Bronchial epithelial cell (primary cell): ENCODE measurements around the gene GTSF1L. TPM values are rescaled to one million over a fixed set of nuclear protein-coding genes. Genes with fewer than 3 reads are reported as not detected.

ENCODE experiments used
- DNase-seq: peaks from one replicate; pipeline ENCODE4 v3.0.0-alpha.2; 2010; ENCODE audit warnings: low read depth
- FAIRE-seq: peaks from 2 replicates; lab custom pipeline; 2011; peaks lifted over from hg19 to GRCh38; lab: Jason Lieb, UNC
- H3K27me3 ChIP-seq: 2 replicates; pipeline ENCODE4 v1.5.1; 2011; ENCODE audit warnings: low read length; ENCODE audit not compliant: control insufficient read depth, insufficient read depth
- H3K36me3 ChIP-seq: 2 replicates; pipeline ENCODE4 v1.5.1; 2011; ENCODE audit warnings: low read length; ENCODE audit not compliant: control insufficient read depth, insufficient read depth
- H3K4me3 ChIP-seq: 2 replicates; pipeline ENCODE4 v1.5.1; 2011; ENCODE audit warnings: mild to moderate bottlenecking, low read depth, low read length, control low read depth
- total RNA-seq: library from RNA; depleted of rRNA; stranded (reverse); fragments of >200 nt; gene quantifications from 2 replicates; pipeline ENCODE4 v1.2.1, GENCODE V29; 2014
- TF ChIP-seq, protein P1 (sequence below): IDR thresholded peaks from 2 replicates; pipeline ENCODE4 v1.5.1; 2011; ENCODE audit warnings: mild to moderate bottlenecking, moderate library complexity, low read length, control low read depth, inconsistent platforms; ENCODE audit not compliant: insufficient read depth, severe bottlenecking

The GTSF1L gene
- total RNA-seq, 1 donor from 2014 or later, result not detected

DNA sequence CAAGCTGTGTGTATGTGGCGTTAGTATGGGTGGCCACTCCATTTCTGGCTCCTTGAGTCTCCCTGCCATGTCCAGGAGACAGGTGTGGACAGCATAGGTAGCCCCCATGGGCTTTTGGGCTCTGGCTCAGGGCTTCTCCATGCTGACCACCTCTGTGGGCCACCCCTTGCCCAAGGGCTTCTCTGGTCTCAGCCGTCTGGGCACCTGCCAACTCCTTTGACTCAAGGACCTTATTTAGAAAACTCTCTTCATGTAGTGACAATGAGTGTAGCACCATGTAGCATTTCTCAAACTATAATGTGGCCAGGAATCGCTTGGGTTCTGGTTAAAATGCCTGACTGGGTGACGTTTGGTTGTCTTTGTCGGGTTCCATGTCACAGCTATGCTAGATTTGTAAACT is 5.1 kb upstream of the GTSF1L start:
- H3K27me3 ChIP-seq, result peaks cover 2% of the 10 kb centered on the region
- TF ChIP-seq, protein P1, sequence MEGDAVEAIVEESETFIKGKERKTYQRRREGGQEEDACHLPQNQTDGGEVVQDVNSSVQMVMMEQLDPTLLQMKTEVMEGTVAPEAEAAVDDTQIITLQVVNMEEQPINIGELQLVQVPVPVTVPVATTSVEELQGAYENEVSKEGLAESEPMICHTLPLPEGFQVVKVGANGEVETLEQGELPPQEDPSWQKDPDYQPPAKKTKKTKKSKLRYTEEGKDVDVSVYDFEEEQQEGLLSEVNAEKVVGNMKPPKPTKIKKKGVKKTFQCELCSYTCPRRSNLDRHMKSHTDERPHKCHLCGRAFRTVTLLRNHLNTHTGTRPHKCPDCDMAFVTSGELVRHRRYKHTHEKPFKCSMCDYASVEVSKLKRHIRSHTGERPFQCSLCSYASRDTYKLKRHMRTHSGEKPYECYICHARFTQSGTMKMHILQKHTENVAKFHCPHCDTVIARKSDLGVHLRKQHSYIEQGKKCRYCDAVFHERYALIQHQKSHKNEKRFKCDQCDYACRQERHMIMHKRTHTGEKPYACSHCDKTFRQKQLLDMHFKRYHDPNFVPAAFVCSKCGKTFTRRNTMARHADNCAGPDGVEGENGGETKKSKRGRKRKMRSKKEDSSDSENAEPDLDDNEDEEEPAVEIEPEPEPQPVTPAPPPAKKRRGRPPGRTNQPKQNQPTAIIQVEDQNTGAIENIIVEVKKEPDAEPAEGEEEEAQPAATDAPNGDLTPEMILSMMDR, result no peak
- no peak overlapping the region for H3K4me3 ChIP-seq
- DNase-seq, result no peak
- no peaks in the 10 kb centered on the region for H3K36me3 ChIP-seq
- no peak for FAIRE-seq

DNA sequence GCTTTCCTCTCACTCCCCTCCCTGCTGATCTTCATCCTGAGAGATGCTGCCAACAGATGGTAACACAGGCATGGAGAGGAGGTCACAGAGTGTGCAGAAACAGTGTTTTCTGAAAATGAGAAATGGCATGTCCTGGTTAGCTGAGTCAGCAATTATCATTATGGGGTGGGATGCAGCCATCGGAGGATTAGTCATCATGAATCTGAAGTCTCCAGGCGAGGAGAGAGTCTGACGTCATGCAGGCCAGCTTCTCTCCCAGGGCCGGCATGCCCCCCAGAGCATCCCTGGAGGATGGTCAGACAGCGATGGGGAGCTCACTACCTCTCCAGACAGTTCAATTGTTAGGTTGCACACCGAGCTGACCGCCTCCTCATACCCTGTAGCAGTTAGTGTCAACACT is 4.7 kb upstream of the GTSF1L start:
- Histone ChIP-seq H3K4me3 (no peak overlapping the region), H3K36me3 (no peaks in the 10 kb centered on the region), H3K27me3 (peaks cover 2% of the 10 kb centered on the region)
- no peak for DNase-seq
- FAIRE-seq, result no peak
- TF ChIP-seq, protein P1, result no peak

DNA sequence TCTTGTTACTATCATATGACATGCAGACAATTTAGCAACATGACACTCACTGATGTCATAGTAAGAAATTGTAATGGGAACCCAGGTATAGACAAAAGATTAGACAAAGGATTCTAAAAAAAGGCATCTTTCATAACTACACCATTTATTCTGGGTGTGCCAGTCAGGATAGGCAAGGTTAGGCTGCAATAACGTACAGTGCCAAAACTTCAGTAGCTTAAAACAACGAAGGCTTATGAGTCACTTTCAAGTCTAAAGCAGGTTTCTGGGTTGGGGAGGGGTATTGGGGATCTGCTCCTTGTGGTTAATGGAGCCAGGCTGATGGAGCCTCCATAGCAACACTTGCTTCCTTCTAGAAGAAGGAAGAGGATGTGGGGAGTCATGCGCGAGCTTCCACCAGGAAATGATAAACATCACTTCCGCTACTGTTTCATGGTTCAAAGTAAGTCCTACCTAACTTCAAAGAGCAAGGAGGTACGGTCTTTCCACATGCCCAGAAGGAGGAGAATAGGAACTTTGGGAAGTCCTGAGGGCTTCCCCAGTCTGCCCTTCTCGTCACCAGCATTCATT is 2.0 kb upstream of the GTSF1L start:
- DNase-seq (no peak), FAIRE-seq (no peak)
- no peak overlapping the region for H3K4me3 ChIP-seq
- H3K27me3 ChIP-seq, result peaks cover 2% of the 10 kb centered on the region
- H3K36me3 ChIP-seq, result no peaks in the 10 kb centered on the region
- TF ChIP-seq, protein P1, result no peak

DNA sequence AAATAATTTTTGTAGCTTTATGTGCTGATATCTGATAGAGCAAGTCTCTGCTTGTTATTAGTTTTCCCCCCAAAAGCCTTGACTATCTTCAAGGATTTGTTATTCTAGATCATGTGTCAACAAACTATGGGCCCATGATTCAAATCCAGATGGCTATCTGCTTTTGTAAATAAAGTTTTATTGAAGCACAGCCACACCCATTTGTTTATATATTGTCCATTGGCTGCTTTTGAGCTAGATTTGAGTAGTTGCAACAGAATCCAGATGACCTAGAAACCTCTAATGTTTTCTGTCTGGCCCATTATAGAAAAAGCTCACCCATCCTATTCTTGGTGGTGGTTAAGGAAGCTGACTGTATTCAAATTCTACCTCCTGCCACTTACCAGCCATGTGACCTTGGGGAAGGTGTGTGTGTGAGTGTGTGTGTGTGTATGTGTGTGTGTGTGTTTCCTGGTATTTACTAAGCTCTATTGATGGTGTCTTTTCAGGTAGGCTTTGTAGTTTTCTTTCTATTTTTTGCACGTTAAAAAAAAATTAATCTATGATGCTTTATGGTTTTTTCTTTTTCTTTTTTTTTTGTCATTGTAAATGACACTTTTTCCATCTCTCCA is 1.3 kb upstream of the GTSF1L start:
- H3K27me3 ChIP-seq, result peaks cover 2% of the 10 kb centered on the region
- DNase-seq (no peak), FAIRE-seq (no peak)
- H3K36me3 ChIP-seq, result no peaks in the 10 kb centered on the region
- H3K4me3 ChIP-seq, result no peak overlapping the region
- TF ChIP-seq, protein P1, result no peak

DNA sequence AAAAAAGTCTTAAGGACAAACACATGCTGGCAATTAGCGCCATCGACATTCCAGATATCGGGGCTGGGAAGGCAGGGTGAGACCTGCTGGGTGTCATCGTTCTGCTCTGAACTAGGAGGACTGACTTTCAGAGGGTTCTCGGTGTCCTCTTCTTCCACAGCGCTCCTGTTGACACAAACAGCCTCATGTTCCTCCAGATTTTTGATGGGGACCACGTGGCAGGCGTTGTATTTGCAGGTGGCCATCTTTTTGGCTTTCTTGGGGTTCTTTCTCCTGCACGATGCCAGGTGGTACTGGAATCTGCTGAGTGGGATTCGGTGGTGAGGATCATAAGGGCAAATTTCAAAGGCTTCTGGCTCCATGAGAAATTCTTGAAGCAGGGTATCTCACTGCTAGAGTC is 469 bp downstream of the GTSF1L start:
- Histone ChIP-seq H3K4me3 (no peak overlapping the region), H3K27me3 (no peaks in the 10 kb centered on the region), H3K36me3 (no peaks in the 10 kb centered on the region)
- no peak for FAIRE-seq
- TF ChIP-seq, protein P1, result no peak
- no peak for DNase-seq

DNA sequence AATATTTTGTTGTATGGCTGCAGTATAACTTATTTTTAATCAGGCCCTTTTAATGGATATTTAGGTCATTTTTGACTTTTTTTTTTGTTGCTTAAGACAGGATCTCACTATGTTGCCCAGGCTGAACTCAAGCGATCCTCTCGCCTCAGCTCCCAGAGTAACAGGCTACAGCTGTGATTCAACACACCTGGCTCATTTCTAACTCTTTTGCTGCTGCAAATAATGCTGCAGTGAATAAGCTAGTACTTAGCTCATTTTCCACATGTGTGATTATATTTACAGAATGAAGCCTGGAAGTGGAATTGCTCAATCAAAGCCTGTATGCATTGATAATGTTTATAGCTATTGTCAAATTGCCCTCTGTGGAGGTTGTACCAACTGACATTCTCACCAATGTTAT is 1.1 kb downstream of the GTSF1L start:
- H3K27me3 ChIP-seq, result peaks cover 2% of the 10 kb centered on the region
- TF ChIP-seq, protein P1, result no peak
- FAIRE-seq (no peak), DNase-seq (no peak)
- H3K4me3 ChIP-seq, result no peak overlapping the region
- no peaks in the 10 kb centered on the region for H3K36me3 ChIP-seq
